IMR-90 (cell line): ENCODE measurements around the gene FAM98B. TPM values are rescaled to one million over a fixed set of nuclear protein-coding genes. Genes with fewer than 3 reads are reported as not detected.

Experiments
- ATAC-seq: fragments of 200-7000 bp; cut with Tn5 transposase; 2 replicates; pipeline ENCODE4 v1.9.1; 2020; ENCODE audit warnings: low read depth, mild to moderate bottlenecking, moderate library complexity
- BruUV-seq: library from RNA; stranded (reverse); fragments of 400-500 nt; replicated peaks from 2 replicates; lab custom pipeline; 2021; lab: Mats Ljungman, UMichigan
- CTCF ChIA-PET: fragments of 300-600 bp; formaldehyde crosslinking; extraction: SDS; loops from one replicate; lab custom pipeline; 2021; ENCODE audit warnings: antibody characterized with exemption; lab: Yijun Ruan, JAX
- POLR2A ChIA-PET: fragments of 300-600 bp; sonication (Branson Sonifier 250); formaldehyde crosslinking; loops from one replicate; lab custom pipeline; 2022; ENCODE audit warnings: antibody characterized with exemption; ENCODE audit not compliant: unreplicated experiment; lab: Charles Lee
- DNase-seq: peaks from one replicate; pipeline ENCODE4 v3.0.0; 2013
- H2AFZ ChIP-seq: replicated peaks from 2 replicates; pipeline ENCODE3; 2013; ENCODE audit warnings: low read length, mild to moderate bottlenecking; ENCODE audit not compliant: poor library complexity
- H2AK5ac ChIP-seq: 2 replicates; pipeline ENCODE4 v1.6.1; 2013; ENCODE audit warnings: low read depth, low read length, inconsistent platforms
- H2AK9ac ChIP-seq: replicated peaks from 2 replicates; pipeline ENCODE3; 2013; ENCODE audit warnings: mild to moderate bottlenecking, low read depth, low read length, moderate library complexity; ENCODE audit not compliant: poor library complexity
- H2BK120ac ChIP-seq: 2 replicates; pipeline ENCODE4 v1.6.1; 2013; ENCODE audit warnings: low read depth, low read length, inconsistent platforms
- H2BK15ac ChIP-seq: 3 replicates; pipeline ENCODE4 v1.6.1; 2013; ENCODE audit warnings: low read depth, low read length, inconsistent platforms
- H2BK20ac ChIP-seq: 2 replicates; pipeline ENCODE4 v1.6.1; 2013; ENCODE audit warnings: low read depth, mild to moderate bottlenecking, inconsistent platforms, low read length, moderate library complexity
- H2BK5ac ChIP-seq: 2 replicates; pipeline ENCODE4 v1.6.1; 2013; ENCODE audit warnings: mild to moderate bottlenecking, low read depth, low read length, inconsistent platforms; ENCODE audit not compliant: poor library complexity, severe bottlenecking
- H3K14ac ChIP-seq: replicated peaks from 2 replicates; pipeline ENCODE4 v1.6.1; 2013; ENCODE audit warnings: low read depth, low read length, inconsistent platforms
- H3K18ac ChIP-seq: 2 replicates; pipeline ENCODE4 v1.6.1; 2013; ENCODE audit warnings: low read depth, low read length, control low read depth
- H3K23ac ChIP-seq: 2 replicates; pipeline ENCODE4 v1.6.1; 2013; ENCODE audit warnings: low read depth, low read length, inconsistent platforms
- H3K27ac ChIP-seq: 2 replicates; pipeline ENCODE4 v1.5.1; 2013; ENCODE audit warnings: mild to moderate bottlenecking, control low read depth, low read length; ENCODE audit not compliant: insufficient read depth
- H3K27me3 ChIP-seq: 2 replicates; pipeline ENCODE4 v1.6.1; 2013; ENCODE audit warnings: low read length; ENCODE audit not compliant: control insufficient read depth, insufficient read depth
- H3K36me3 ChIP-seq: 2 replicates; pipeline ENCODE4 v1.6.1; 2013; ENCODE audit warnings: low read length, mixed read lengths; ENCODE audit not compliant: control insufficient read depth, insufficient read depth
- H3K4ac ChIP-seq: 2 replicates; pipeline ENCODE4 v1.6.1; 2013; ENCODE audit warnings: low read depth, low read length, inconsistent platforms
- H3K4me1 ChIP-seq: 2 replicates; pipeline ENCODE4 v1.6.1; 2013; ENCODE audit warnings: low read length, mixed read lengths; ENCODE audit not compliant: control insufficient read depth, insufficient read depth
- H3K4me2 ChIP-seq: 2 replicates; pipeline ENCODE4 v1.6.1; 2013; ENCODE audit warnings: low read depth, mild to moderate bottlenecking, control low read depth, low read length, moderate library complexity
- H3K4me3 ChIP-seq: 2 replicates; pipeline ENCODE4 v1.5.1; 2013; ENCODE audit warnings: low read depth, mild to moderate bottlenecking, control low read depth, low read length, moderate library complexity; ENCODE audit not compliant: insufficient read depth
- H3K56ac ChIP-seq: 2 replicates; pipeline ENCODE4 v1.6.1; 2013; ENCODE audit warnings: low read length, inconsistent platforms; ENCODE audit not compliant: insufficient read depth; ENCODE audit errors: extremely low read depth
- H3K79me1 ChIP-seq, 2 experiments: 2 replicates each; pipeline ENCODE4 v1.6.1; 2013; ENCODE audit warnings: low read length in 2 of 2, inconsistent platforms in 1 of 2, low read depth in 1 of 2
- H3K9ac ChIP-seq: 2 replicates; pipeline ENCODE4 v1.6.1; 2013; ENCODE audit warnings: low read depth, low read length, control low read depth
- H3K9me1 ChIP-seq: 2 replicates; pipeline ENCODE4 v1.6.1; 2013; ENCODE audit warnings: low read length, inconsistent platforms; ENCODE audit not compliant: insufficient read depth
- H3K9me3 ChIP-seq: 2 replicates; pipeline ENCODE4 v1.6.1; 2013; ENCODE audit warnings: low read length; ENCODE audit not compliant: control insufficient read depth, insufficient read depth
- H4K20me1 ChIP-seq: 2 replicates; pipeline ENCODE4 v1.6.1; 2013; ENCODE audit warnings: low read length, inconsistent platforms; ENCODE audit not compliant: insufficient read depth
- H4K5ac ChIP-seq: 2 replicates; pipeline ENCODE4 v1.6.1; 2013; ENCODE audit warnings: mild to moderate bottlenecking, low read depth, low read length, control low read depth
- H4K8ac ChIP-seq, 2 experiments: 2 replicates each; pipeline ENCODE4 v1.6.1; 2013; ENCODE audit warnings: low read depth in 2 of 2, low read length in 2 of 2, control low read depth in 1 of 2, inconsistent platforms in 1 of 2
- H4K91ac ChIP-seq: 2 replicates; pipeline ENCODE4 v1.6.1; 2013; ENCODE audit warnings: low read depth, low read length, inconsistent platforms; ENCODE audit not compliant: insufficient read depth
- BHLHE40 ChIP-seq: fragments of 150-350 bp; IDR thresholded peaks from 2 replicates; pipeline ENCODE4 v1.6.1; 2016; ENCODE audit warnings: mild to moderate bottlenecking, low read depth, low read length
- MAFK ChIP-seq: IDR thresholded peaks from 2 replicates; pipeline ENCODE4 v1.6.1; 2012; ENCODE audit warnings: low read depth, low read length, improper control_type of control experiment
- RAD21 ChIP-seq: IDR thresholded peaks from 2 replicates; pipeline ENCODE4 v1.6.1; 2012; ENCODE audit warnings: low read length, improper control_type of control experiment
- WGBS, 2 experiments: methylation state at CpG; one replicate each; pipeline versions ENCODE4 v1.1.5 to v1.1.7; 2013; ENCODE audit warnings: missing lambda C conversion rate in 2 of 2; ENCODE audit not compliant: insufficient read length in 1 of 2; ENCODE audit errors: extremely low coverage in 2 of 2; 5-methylcytosine and 5-hydroxymethylcytosine counted together
- dilution Hi-C: fragments of 300-500 bp; cut with HindIII; formaldehyde crosslinking; loops from one replicate; pipeline ENCODE4 v1.14.3; 2018; ENCODE audit warnings: low sequenced_read_pairs; ENCODE audit not compliant: unreplicated experiment
- in situ Hi-C: fragments of 300-500 bp; cut with MboI; formaldehyde crosslinking; loops from 3 replicates; pipeline ENCODE4 v1.14.3; 2019; ENCODE audit warnings: low sequenced_read_pairs, inconsistent platforms, mixed read lengths
- intact Hi-C: fragments of 100-400 bp; cut with micrococcal nuclease; formaldehyde crosslinking; loops from 2 replicates; pipeline ENCODE4 v1.10.0; 2022
- polyA plus RNA-seq, 3 experiments: library from polyadenylated mRNA; depleted of rRNA; stranded (reverse); fragments of >200 nt; gene quantifications; 2 replicates each; pipeline ENCODE4 v1.2.3, GENCODE V29; 2012; ENCODE audit warnings: low replicate concordance in 1 of 3
- total RNA-seq: library from RNA; depleted of rRNA; stranded (reverse); fragments of >200 nt; gene quantifications from 2 replicates; pipeline ENCODE4 v1.2.3, GENCODE V29; 2012

Gene FAM98B
- total and polyA plus RNA-seq, 2 of the 4 experiments (the other 2 are of a cell fraction) = 2.7 to 12.2 TPM

GRCh38 chr15:38490242-38490922 is 36.5 kb downstream of the FAM98B start:
- POLR2A ChIA-PET = interaction anchor here (0.6 kb wide), 1 partner anchor 1368 kb away, joined by 5 read pairs; no protein-coding TSS in a partner anchor
- in situ Hi-C loops (no loop called here), intact Hi-C loops (loop anchor here (5.0 kb wide), 1 partner anchor 57 kb away; no protein-coding TSS in a partner anchor), dilution Hi-C loops (no loop called here)
- peak overlapping the region; percentile 94 for H3K56ac ChIP-seq
- H3K4ac ChIP-seq = peak overlapping the region; percentile 97; the same call in 1 of the 2 replicates
- peak; percentile 87 for ATAC-seq
- H3K4me2 ChIP-seq = peak overlapping the region; percentile 82
- H3K18ac ChIP-seq = peak overlapping the region; percentile 96
- H3K9me1 ChIP-seq = no peaks in the 10 kb centered on the region
- CTCF ChIA-PET = interaction anchor here (1.1 kb wide), 1 partner anchor 74 kb away, joined by 5 read pairs; the partner anchor contains the start of gene RASGRP1
- H3K27me3 ChIP-seq = no peaks in the 10 kb centered on the region
- peak overlapping the region; percentile 81 for H3K23ac ChIP-seq
- H4K5ac ChIP-seq = peak overlapping the region; percentile 98
- H3K79me1 ChIP-seq = peaks cover 0 to 4% of the 10 kb centered on the region in 2 experiments; a peak in 2 of 4 replicates
- no peak overlapping the region for H3K4me3 ChIP-seq
- WGBS, 2 experiments = no CpG with 5 or more reads among the region's 3 CpGs
- H3K14ac ChIP-seq = peak overlapping the region; percentile 98
- peaks cover 12% of the 10 kb centered on the region for H3K4me1 ChIP-seq
- peak overlapping the region; percentile 99 for H2BK20ac ChIP-seq
- H3K9ac ChIP-seq = peak overlapping the region; percentile 73
- no peaks in the 10 kb centered on the region for H3K36me3 ChIP-seq
- no peaks in the 10 kb centered on the region for H3K9me3 ChIP-seq
- no peak overlapping the region for H2AFZ ChIP-seq
- H2BK120ac ChIP-seq = peak overlapping the region; percentile 99
- no peak overlapping the region for H2AK9ac ChIP-seq
- DNase-seq = peak; percentile 87
- peak overlapping the region; percentile 100 for H2BK5ac ChIP-seq
- H2BK15ac ChIP-seq = peak overlapping the region; percentile 96
- TSS peak; percentile 58 for BruUV-seq
- H4K8ac ChIP-seq = peak overlapping the region; percentile 86 to 98
- H3K27ac ChIP-seq = peak overlapping the region; percentile 93
- H2AK5ac ChIP-seq = peak overlapping the region; percentile 76
- H4K20me1 ChIP-seq = no peaks in the 10 kb centered on the region
- H4K91ac ChIP-seq = peak overlapping the region; percentile 96
- TF ChIP-seq BHLHE40 (peak; percentile 6; the same call in 1 of the 2 replicates), MAFK (0 out of 2 replicates have a peak, but pooled peaks have one; percentile 1), RAD21 (no peak)
